Neural progenitor cell (in vitro differentiated cells): ENCODE data around the gene IPO9. TPM values are rescaled to one million over a fixed set of nuclear protein-coding genes. Genes with fewer than 3 reads are reported as not detected.
A peak's percentile ranks its signal among the peaks of the same experiment; 100 is the strongest.

Source experiments
- DNase-seq: peaks from one replicate; pipeline ENCODE4 v3.0.0-alpha.2; 2016; ENCODE audit warnings: low spot score
- H2AFZ ChIP-seq: fragments of 200-600 bp; sonication (generic); replicated peaks from 2 replicates; pipeline ENCODE4 v1.6.1; 2016; ENCODE audit warnings: antibody characterized with exemption
- H3F3A ChIP-seq: fragments of 200-600 bp; sonication (generic); 2 replicates; pipeline ENCODE4 v1.6.1; 2016; ENCODE audit warnings: antibody characterized with exemption, low read depth
- H3K27ac ChIP-seq: fragments of 200-600 bp; sonication (generic); 2 replicates; pipeline ENCODE4 v1.5.1; 2016; ENCODE audit warnings: mild to moderate bottlenecking
- H3K27me3 ChIP-seq: fragments of 200-600 bp; sonication (generic); 2 replicates; pipeline ENCODE4 v1.6.1; 2016; ENCODE audit warnings: mild to moderate bottlenecking, moderate library complexity
- H3K36me3 ChIP-seq: fragments of 200-600 bp; sonication (generic); 2 replicates; pipeline ENCODE4 v1.5.1; 2016
- H3K4me1 ChIP-seq: fragments of 200-600 bp; sonication (generic); 2 replicates; pipeline ENCODE4 v1.6.1; 2016; ENCODE audit warnings: mixed run types
- H3K4me2 ChIP-seq: fragments of 200-600 bp; sonication (generic); 2 replicates; pipeline ENCODE4 v1.6.1; 2016
- H3K4me3 ChIP-seq: fragments of 200-600 bp; sonication (generic); 2 replicates; pipeline ENCODE4 v1.5.1; 2016
- H3K79me2 ChIP-seq: fragments of 200-600 bp; sonication (generic); 2 replicates; pipeline ENCODE4 v1.6.1; 2016; ENCODE audit warnings: low read depth
- H3K9ac ChIP-seq: fragments of 200-600 bp; sonication (generic); 2 replicates; pipeline ENCODE4 v1.6.1; 2016
- H3K9me3 ChIP-seq: fragments of 200-600 bp; sonication (generic); 2 replicates; pipeline ENCODE4 v1.5.1; 2016; ENCODE audit warnings: low read depth
- H4K20me1 ChIP-seq: fragments of 200-600 bp; sonication (generic); 2 replicates; pipeline ENCODE4 v1.6.1; 2016; ENCODE audit warnings: low read depth
- H3K27ac Mint-ChIP-seq: 3 replicates; pipeline ENCODE4 v1.8.0; 2021; ENCODE audit warnings: mixed read lengths
- H3K27me3 Mint-ChIP-seq: 2 replicates; pipeline ENCODE4 v1.8.0; 2022; ENCODE audit warnings: low read depth, mild to moderate bottlenecking, inconsistent platforms, moderate library complexity, mixed read lengths; ENCODE audit not compliant: insufficient read depth
- H3K36me3 Mint-ChIP-seq: 3 replicates; pipeline ENCODE4 v1.8.0; 2021; ENCODE audit warnings: mixed read lengths
- H3K4me1 Mint-ChIP-seq: 3 replicates; pipeline ENCODE4 v1.8.0; 2021; ENCODE audit warnings: mixed read lengths
- H3K4me3 Mint-ChIP-seq: 3 replicates; pipeline ENCODE4 v1.8.0; 2021; ENCODE audit warnings: mild to moderate bottlenecking, moderate library complexity, mixed read lengths
- H3K9me3 Mint-ChIP-seq: 3 replicates; pipeline ENCODE4 v1.8.0; 2020; ENCODE audit warnings: mixed read lengths
- CTCF ChIP-seq: fragments of 200-600 bp; sonication (generic); IDR thresholded peaks from 2 replicates; pipeline ENCODE4 v1.5.1; 2017; ENCODE audit warnings: antibody characterized with exemption, mild to moderate bottlenecking
- EZH2 ChIP-seq: fragments of 200-600 bp; sonication (generic); IDR thresholded peaks from 2 replicates; pipeline ENCODE4 v1.6.1; 2017; ENCODE audit warnings: antibody characterized with exemption, mild to moderate bottlenecking, moderate library complexity
- EZH2phosphoT487 ChIP-seq: fragments of 200-600 bp; sonication (generic); IDR thresholded peaks from 2 replicates; pipeline ENCODE4 v1.6.1; 2017; ENCODE audit warnings: antibody characterized with exemption
- total RNA-seq: library from RNA; depleted of rRNA; stranded (reverse); fragments of >200 nt; gene quantifications from 2 replicates; pipeline ENCODE4 v1.2.3, GENCODE V29; 2015; ENCODE audit warnings: low replicate concordance

The IPO9 gene
- total RNA-seq, 1 donor from 2014 or later: 63.2 TPM

GRCh38 chr1:201877877-201878401, 49.0 kb downstream of the IPO9 start:
- no peak for TF ChIP-seq EZH2phosphoT487
- TF ChIP-seq CTCF: peak; percentile 75
- TF ChIP-seq EZH2: no peak
- no peak overlapping the region for H3K4me3 Mint-ChIP-seq

GRCh38 chr1:201880928-201881571, 52.1 kb downstream of the IPO9 start:
- no peak overlapping the region for H2AFZ ChIP-seq
- H3K27ac ChIP-seq: no peak overlapping the region
- H3K4me3 Mint-ChIP-seq: no peak overlapping the region
- peaks cover 4% of the 10 kb centered on the region for H4K20me1 ChIP-seq
- H3K4me2 ChIP-seq: no peak overlapping the region
- H3K27ac Mint-ChIP-seq: no peak overlapping the region
- no peak overlapping the region for H3K4me3 ChIP-seq
- H3K36me3 ChIP-seq: no peaks in the 10 kb centered on the region
- H3K4me1 Mint-ChIP-seq: peaks cover 2% of the 10 kb centered on the region
- TF ChIP-seq EZH2phosphoT487 (no peak), CTCF (no peak), EZH2 (no peak)
- H3K9me3 Mint-ChIP-seq: no peaks in the 10 kb centered on the region
- H3K79me2 ChIP-seq: no peaks in the 10 kb centered on the region
- H3K9ac ChIP-seq: no peak overlapping the region
- H3K36me3 Mint-ChIP-seq: peaks cover 12% of the 10 kb centered on the region
- H3K27me3 Mint-ChIP-seq: peaks cover under 1% of the 10 kb centered on the region
- H3F3A ChIP-seq: peaks cover 26% of the 10 kb centered on the region
- no peaks in the 10 kb centered on the region for H3K27me3 ChIP-seq
- H3K9me3 ChIP-seq: no peaks in the 10 kb centered on the region
- DNase-seq: no peak
- H3K4me1 ChIP-seq: no peaks in the 10 kb centered on the region

More at GRCh38 chr1:201877877-201878401, 49.0 kb downstream of the IPO9 start:
- Histone ChIP-seq H3K9me3 (no peaks in the 10 kb centered on the region), H3K9ac (no peak overlapping the region), H3K4me2 (no peak overlapping the region), H3F3A (peaks cover 38% of the 10 kb centered on the region), H2AFZ (no peak overlapping the region), H3K79me2 (no peaks in the 10 kb centered on the region), H3K4me3 (no peak overlapping the region), H3K27me3 (no peaks in the 10 kb centered on the region), H4K20me1 (peaks cover 4% of the 10 kb centered on the region), H3K36me3 (no peaks in the 10 kb centered on the region), H3K27ac (no peak overlapping the region), H3K4me1 (no peaks in the 10 kb centered on the region)
- DNase-seq: peak; percentile 60
- Mint-ChIP-seq H3K27ac (no peak overlapping the region), H3K27me3 (peaks cover 7% of the 10 kb centered on the region), H3K36me3 (peaks cover 31% of the 10 kb centered on the region), H3K4me1 (no peaks in the 10 kb centered on the region), H3K9me3 (no peaks in the 10 kb centered on the region)

GRCh38 chr1:201881617-201882016, 52.7 kb downstream of the IPO9 start:
- Histone ChIP-seq H3K36me3 (no peaks in the 10 kb centered on the region), H3K9me3 (no peaks in the 10 kb centered on the region), H3K27me3 (no peaks in the 10 kb centered on the region), H3K27ac (no peak overlapping the region), H3K4me2 (no peak overlapping the region), H3K4me3 (no peak overlapping the region), H4K20me1 (no peaks in the 10 kb centered on the region), H2AFZ (no peak overlapping the region), H3K79me2 (no peaks in the 10 kb centered on the region), H3K9ac (no peak overlapping the region), H3F3A (peaks cover 20% of the 10 kb centered on the region), H3K4me1 (no peaks in the 10 kb centered on the region)
- peaks cover 8% of the 10 kb centered on the region for H3K36me3 Mint-ChIP-seq
- no peaks in the 10 kb centered on the region for H3K9me3 Mint-ChIP-seq
- peaks cover 2% of the 10 kb centered on the region for H3K4me1 Mint-ChIP-seq
- H3K27me3 Mint-ChIP-seq: no peaks in the 10 kb centered on the region
- TF ChIP-seq EZH2: no peak
- no peak for TF ChIP-seq EZH2phosphoT487
- TF ChIP-seq CTCF: no peak
- DNase-seq: no peak
- H3K27ac Mint-ChIP-seq: no peak overlapping the region
- no peak overlapping the region for H3K4me3 Mint-ChIP-seq
